GM12801 (cell line): Measurements from ENCODE around the gene RPN2.

Source experiments
- CTCF ChIP-seq: IDR thresholded peaks from one replicate; pipeline ENCODE4 v1.5.1; 2011; ENCODE audit warnings: control low read depth; ENCODE audit not compliant: insufficient read length; ENCODE audit errors: extremely low read depth

Gene RPN2

GRCh38 chr20:37230200-37230599 lies 51.1 kb downstream of the RPN2 start:
- TF ChIP-seq CTCF: no peak

GRCh38 chr20:37231947-37232630 lies 53.0 kb downstream of the RPN2 start:
- TF ChIP-seq CTCF: no peak

GRCh38 chr20:37233548-37234253 lies 54.6 kb downstream of the RPN2 start:
- no peak for TF ChIP-seq CTCF

GRCh38 chr20:37234254-37234581 lies 55.1 kb downstream of the RPN2 start:
- no peak for TF ChIP-seq CTCF

GRCh38 chr20:37235065-37235464 lies 55.9 kb downstream of the RPN2 start:
- TF ChIP-seq CTCF: no peak

- no peak for TF ChIP-seq CTCF
These were observed 57.3 kb downstream of the RPN2 start for GRCh38 chr20:37236462-37236861.

- no peak for TF ChIP-seq CTCF
These were observed 58.5 kb downstream of the RPN2 start for GRCh38 chr20:37237656-37238055.
